Cardiac muscle cell (in vitro differentiated cells and primary cell): ENCODE results near the gene SLC22A5. TPM values are rescaled to one million over a fixed set of nuclear protein-coding genes. Genes with fewer than 3 reads are reported as not detected.
A peak's percentile ranks its signal among the peaks of the same experiment; 100 is the strongest.

Experiments used
- DNase-seq, 2 donors: peaks; one replicate each; pipeline versions ENCODE4 v3.0.0 to v3.0.0-alpha.2; 2010 to 2017; ENCODE audit warnings: low read depth in 1 of 2, low spot score in 1 of 2
- H3K27ac ChIP-seq: fragments of 200-600 bp; sonication (generic); 2 replicates; pipeline ENCODE4 v1.5.1; 2016
- H3K27me3 ChIP-seq: fragments of 200-600 bp; sonication (generic); 2 replicates; pipeline ENCODE4 v1.6.0; 2016; ENCODE audit warnings: control low read depth
- H3K36me3 ChIP-seq: fragments of 200-600 bp; sonication (generic); 2 replicates; pipeline ENCODE4 v1.5.1; 2016; ENCODE audit warnings: control low read depth
- H3K4me1 ChIP-seq: fragments of 200-600 bp; sonication (generic); 2 replicates; pipeline ENCODE4 v1.8.1; 2017; ENCODE audit warnings: low read depth, mild to moderate bottlenecking, mixed run types
- H3K4me3 ChIP-seq: fragments of 200-600 bp; sonication (generic); 2 replicates; pipeline ENCODE4 v1.5.1; 2016; ENCODE audit warnings: mild to moderate bottlenecking
- H3K9me3 ChIP-seq: fragments of 200-600 bp; sonication (generic); 2 replicates; pipeline ENCODE4 v1.5.1; 2017; ENCODE audit warnings: low read depth, mild to moderate bottlenecking, control low read depth
- CTCF ChIP-seq: IDR thresholded peaks from 2 replicates; pipeline ENCODE4 v1.5.1; 2012; ENCODE audit warnings: low read depth, mild to moderate bottlenecking, low read length
- polyA plus RNA-seq: library from polyadenylated mRNA; unstranded; fragments of >200 nt; fragmentation: Nextera tagmentation; extraction: Ambion mirVana; gene quantifications from 2 replicates; pipeline ENCODE4 v1.2.1, GENCODE V29; 2016
- total RNA-seq: library from RNA; depleted of rRNA; stranded (reverse); fragments of >200 nt; gene quantifications from 2 replicates; pipeline ENCODE4 v1.2.3, GENCODE V29; 2016

SLC22A5 gene
- total and polyA plus RNA-seq, 2 experiments from 2014 or later: 3.0 to 6.4 TPM

GRCh38 chr5:132325691-132326090 is 43.8 kb upstream of the SLC22A5 start:
- no peak for DNase-seq
- H3K36me3 ChIP-seq: no peaks in the 10 kb centered on the region
- no peaks in the 10 kb centered on the region for H3K27me3 ChIP-seq
- H3K9me3 ChIP-seq: no peaks in the 10 kb centered on the region
- peaks cover 3% of the 10 kb centered on the region for H3K4me1 ChIP-seq
- no peak overlapping the region for H3K27ac ChIP-seq
- no peak overlapping the region for H3K4me3 ChIP-seq
- no peak for TF ChIP-seq CTCF

DNA sequence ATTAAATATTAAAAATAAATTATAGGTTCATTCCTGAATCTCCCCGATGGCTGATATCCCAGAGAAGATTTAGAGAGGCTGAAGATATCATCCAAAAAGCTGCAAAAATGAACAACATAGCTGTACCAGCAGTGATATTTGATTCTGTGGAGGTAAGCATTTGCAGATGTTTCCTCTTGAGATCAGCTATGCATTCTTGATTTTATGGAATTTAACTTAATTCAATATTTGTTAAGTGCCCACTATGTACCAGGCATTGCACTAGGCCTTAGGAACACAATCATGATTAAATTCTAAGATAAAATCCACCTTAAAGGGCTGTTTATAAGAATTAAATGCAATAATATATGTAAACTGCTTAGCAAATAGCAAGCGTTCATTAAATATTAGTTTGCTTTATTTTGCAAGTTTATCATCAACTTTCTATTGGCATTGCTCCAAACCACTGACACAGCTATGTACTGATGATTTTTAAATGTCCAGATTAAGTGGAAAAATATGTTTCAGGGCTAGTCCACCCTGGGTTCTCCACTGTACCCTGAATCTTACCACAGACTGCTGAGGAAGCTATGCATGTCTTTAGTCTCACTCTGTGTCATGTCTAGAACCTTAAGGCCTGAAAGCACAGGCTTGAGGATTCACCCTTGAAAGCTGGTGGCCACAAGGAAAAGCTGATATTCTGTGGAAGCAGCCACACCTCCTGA is 42.1 kb upstream of the SLC22A5 start:
- Histone ChIP-seq H3K27me3 (no peaks in the 10 kb centered on the region), H3K27ac (no peak overlapping the region), H3K9me3 (no peaks in the 10 kb centered on the region), H3K36me3 (no peaks in the 10 kb centered on the region), H3K4me3 (no peak overlapping the region), H3K4me1 (peaks cover 1% of the 10 kb centered on the region)
- peak in 1 of 2 donors; percentile 72 for DNase-seq
- TF ChIP-seq CTCF: no peak

- H3K9me3 ChIP-seq: no peaks in the 10 kb centered on the region
- TF ChIP-seq CTCF: no peak
- no peaks in the 10 kb centered on the region for H3K36me3 ChIP-seq
- H3K4me3 ChIP-seq: no peak overlapping the region
- no peak overlapping the region for H3K27ac ChIP-seq
- no peaks in the 10 kb centered on the region for H3K27me3 ChIP-seq
- DNase-seq: no peak
- no peaks in the 10 kb centered on the region for H3K4me1 ChIP-seq
Measured at GRCh38 chr5:132334812-132335211, 34.7 kb upstream of the SLC22A5 start.

DNA sequence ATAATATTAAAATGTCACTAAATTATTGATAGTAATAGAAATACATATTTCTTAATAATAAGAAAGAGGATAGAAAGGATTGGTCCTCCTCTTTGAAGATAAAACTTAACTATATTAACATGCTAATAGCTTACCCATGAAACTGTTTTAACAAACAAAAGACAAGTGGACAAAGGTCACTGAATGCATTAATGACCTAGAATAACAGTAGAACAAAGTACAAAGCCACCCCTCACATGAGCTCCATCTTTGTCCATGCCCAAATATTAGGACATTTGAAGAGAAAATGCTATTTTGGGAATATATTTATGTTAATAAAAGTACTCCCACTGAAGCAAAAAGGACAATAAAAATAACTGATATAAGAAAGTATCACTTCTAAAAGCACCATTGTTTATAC is 34.1 kb upstream of the SLC22A5 start:
- Histone ChIP-seq H3K9me3 (no peaks in the 10 kb centered on the region), H3K4me1 (no peaks in the 10 kb centered on the region), H3K27me3 (no peaks in the 10 kb centered on the region), H3K4me3 (no peak overlapping the region), H3K36me3 (no peaks in the 10 kb centered on the region), H3K27ac (no peak overlapping the region)
- no peak for TF ChIP-seq CTCF
- no peak for DNase-seq

- Histone ChIP-seq H3K9me3 (no peaks in the 10 kb centered on the region), H3K4me3 (no peak overlapping the region), H3K27ac (no peak overlapping the region), H3K4me1 (no peaks in the 10 kb centered on the region), H3K27me3 (no peaks in the 10 kb centered on the region), H3K36me3 (no peaks in the 10 kb centered on the region)
- no peak for TF ChIP-seq CTCF
- no peak for DNase-seq
Measured at GRCh38 chr5:132339502-132339901, 30.0 kb upstream of the SLC22A5 start.
